Measurements from ENCODE around the gene MAPK8IP1.

Gene MAPK8IP1

GRCh38 chr11:45872651-45873356 is 12.6 kb upstream of the MAPK8IP1 start:
- no peak overlapping the region for H3K4me3 ChIP-seq (ENCODE audit: low read depth, low read length)
- DNase-seq (ENCODE audit: low read depth), result peak; percentile 89
- TF ChIP-seq, protein P1, sequence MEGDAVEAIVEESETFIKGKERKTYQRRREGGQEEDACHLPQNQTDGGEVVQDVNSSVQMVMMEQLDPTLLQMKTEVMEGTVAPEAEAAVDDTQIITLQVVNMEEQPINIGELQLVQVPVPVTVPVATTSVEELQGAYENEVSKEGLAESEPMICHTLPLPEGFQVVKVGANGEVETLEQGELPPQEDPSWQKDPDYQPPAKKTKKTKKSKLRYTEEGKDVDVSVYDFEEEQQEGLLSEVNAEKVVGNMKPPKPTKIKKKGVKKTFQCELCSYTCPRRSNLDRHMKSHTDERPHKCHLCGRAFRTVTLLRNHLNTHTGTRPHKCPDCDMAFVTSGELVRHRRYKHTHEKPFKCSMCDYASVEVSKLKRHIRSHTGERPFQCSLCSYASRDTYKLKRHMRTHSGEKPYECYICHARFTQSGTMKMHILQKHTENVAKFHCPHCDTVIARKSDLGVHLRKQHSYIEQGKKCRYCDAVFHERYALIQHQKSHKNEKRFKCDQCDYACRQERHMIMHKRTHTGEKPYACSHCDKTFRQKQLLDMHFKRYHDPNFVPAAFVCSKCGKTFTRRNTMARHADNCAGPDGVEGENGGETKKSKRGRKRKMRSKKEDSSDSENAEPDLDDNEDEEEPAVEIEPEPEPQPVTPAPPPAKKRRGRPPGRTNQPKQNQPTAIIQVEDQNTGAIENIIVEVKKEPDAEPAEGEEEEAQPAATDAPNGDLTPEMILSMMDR (conservative IDR thresholded peaks at IDR 0.05; ENCODE audit: low read depth, low read length), result peak; percentile 93

DNA sequence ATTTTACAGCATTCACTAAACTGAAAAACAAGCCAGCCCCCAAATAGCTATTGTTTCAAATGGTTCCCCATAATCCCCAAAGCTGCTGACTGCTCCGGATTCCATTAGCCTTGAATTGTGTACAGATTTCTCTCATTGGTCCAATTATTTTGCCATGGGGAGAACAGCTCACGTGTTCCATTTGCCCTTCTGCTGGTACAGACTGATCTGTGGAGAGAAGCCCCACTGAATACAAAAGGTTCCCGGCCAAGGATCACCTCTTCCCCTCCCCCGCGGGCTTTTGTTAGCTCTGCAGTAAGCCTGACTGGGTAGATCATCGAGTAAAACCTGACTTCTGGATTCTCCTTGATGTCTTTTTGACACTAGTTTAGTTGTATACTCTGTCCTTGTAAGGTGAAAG is 9.1 kb upstream of the MAPK8IP1 start:
- TF ChIP-seq, protein P1 (conservative IDR thresholded peaks at IDR 0.05; ENCODE audit: low read depth, low read length), result no peak
- no peak for DNase-seq (ENCODE audit: low read depth)
- H3K4me3 ChIP-seq (ENCODE audit: low read depth, low read length), result no peak overlapping the region

GRCh38 chr11:45877221-45877620 is 8.2 kb upstream of the MAPK8IP1 start:
- no peak overlapping the region for H3K4me3 ChIP-seq (ENCODE audit: low read depth, low read length)
- TF ChIP-seq, protein P1 (conservative IDR thresholded peaks at IDR 0.05; ENCODE audit: low read depth, low read length), result no peak
- no peak for DNase-seq (ENCODE audit: low read depth)

- TF ChIP-seq, protein P1 (conservative IDR thresholded peaks at IDR 0.05; ENCODE audit: low read depth, low read length), result no peak
- no peak overlapping the region for H3K4me3 ChIP-seq (ENCODE audit: low read depth, low read length)
These were observed 7.6 kb upstream of the MAPK8IP1 start for GRCh38 chr11:45877845-45878244.

GRCh38 chr11:45879803-45880686 is 5.4 kb upstream of the MAPK8IP1 start:
- no peak overlapping the region for H3K4me3 ChIP-seq (ENCODE audit: low read depth, low read length)
- no peak for DNase-seq (ENCODE audit: low read depth)
- TF ChIP-seq, protein P1 (conservative IDR thresholded peaks at IDR 0.05; ENCODE audit: low read depth, low read length), result no peak

More at GRCh38 chr11:45877845-45878244, 7.6 kb upstream of the MAPK8IP1 start:
- no peak for DNase-seq (ENCODE audit: low read depth)

DNA sequence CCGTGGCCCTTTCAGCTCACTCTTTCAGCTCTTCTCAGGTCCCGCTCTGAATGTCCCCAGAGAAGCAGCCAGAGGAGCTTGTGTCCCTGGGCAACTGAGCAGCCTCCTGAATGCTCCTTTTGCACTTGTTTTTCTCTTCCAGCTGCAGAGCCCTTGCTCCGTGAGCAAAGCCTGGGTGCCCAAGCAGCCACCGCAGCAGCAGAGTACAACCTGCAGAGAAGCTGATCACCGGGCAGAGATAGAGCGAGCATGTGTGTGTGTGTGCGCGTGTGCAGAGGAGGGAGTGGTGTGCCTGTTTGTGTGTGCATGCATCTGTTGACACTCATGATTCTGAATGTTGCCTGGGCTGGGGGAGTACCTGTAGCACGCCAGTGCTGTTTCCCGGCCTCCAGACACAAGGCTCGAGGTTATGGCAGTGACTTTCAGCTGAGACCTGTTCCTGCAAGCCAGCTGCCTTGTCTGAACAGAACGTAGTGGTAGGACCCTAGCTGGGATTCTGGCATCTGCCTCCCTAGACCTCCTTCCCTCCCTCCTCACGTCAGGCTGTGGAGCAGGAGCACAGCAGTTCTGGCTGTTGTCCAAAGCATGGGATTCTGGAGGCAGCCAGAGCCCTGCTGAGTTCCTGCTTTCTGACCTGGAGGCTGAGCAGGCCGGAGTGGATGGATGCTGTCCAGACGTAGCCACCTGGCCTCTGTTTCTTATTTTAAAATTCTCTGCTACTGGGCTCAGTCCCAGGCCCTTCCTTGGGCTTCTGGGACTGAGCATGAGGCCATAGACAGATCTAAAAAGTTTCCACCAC is 4.5 kb upstream of the MAPK8IP1 start:
- peak; percentile 76 for DNase-seq (ENCODE audit: low read depth)
- no peak overlapping the region for H3K4me3 ChIP-seq (ENCODE audit: low read depth, low read length)
- TF ChIP-seq, protein P1 (conservative IDR thresholded peaks at IDR 0.05; ENCODE audit: low read depth, low read length), result no peak

Measured in choroid plexus epithelial cell (primary cell).